Pancreas (tissue), 10 donors: ENCODE measurements around the gene PLIN3. TPM values are rescaled to one million over a fixed set of nuclear protein-coding genes. Genes with fewer than 3 reads are reported as not detected.

Source experiments
- ATAC-seq, 4 donors: fragments of 200-7000 bp; cut with Tn5 transposase; one replicate each; pipeline versions ENCODE4 v1.8.0 to v1.9.1; 2020; ENCODE audit warnings: mild to moderate bottlenecking in 4 of 4, moderate library complexity in 4 of 4
- DNase-seq, 6 donors: peaks; one replicate each; pipeline ENCODE4 v3.0.0-alpha.2; 2020
- FAIRE-seq: peaks from 2 replicates; lab custom pipeline; 2012; peaks lifted over from hg19 to GRCh38; lab: Jason Lieb, UNC
- H3K27ac ChIP-seq, 4 donors: fragments of 200-600 bp; sonication (generic); 1 replicate in 3 of 4; 2 replicates in 1 of 4; pipeline versions ENCODE4 v1.5.0 to v1.8.0; 2020
- H3K27me3 ChIP-seq, 4 donors: fragments of 200-600 bp; one replicate each; pipeline ENCODE4 v1.8.0; 2021
- H3K36me3 ChIP-seq, 3 donors: fragments of 200-600 bp; sonication (generic) in 1 of 3; one replicate each; pipeline versions ENCODE4 v1.5.0 to v1.8.0; 2020 to 2021
- H3K4me1 ChIP-seq, 3 donors: fragments of 200-600 bp; one replicate each; pipeline ENCODE4 v1.8.0; 2021
- H3K4me3 ChIP-seq, 4 donors: fragments of 200-600 bp; sonication (generic) in 2 of 4; one replicate each; pipeline versions ENCODE4 v1.5.0 to v1.8.0; 2020 to 2021
- H3K9me3 ChIP-seq, 4 donors: fragments of 200-600 bp; one replicate each; pipeline ENCODE4 v1.8.0; 2021
- CTCF ChIP-seq, 4 donors: fragments of 200-600 bp; sonication (generic) in 3 of 4; IDR thresholded peaks; one replicate each; pipeline versions ENCODE4 v1.5.0 to v1.8.0; 2021; ENCODE audit warnings: antibody characterized with exemption in 4 of 4
- WGBS, 2 donors: extraction: QIAGEN DNeasy Blood & Tissue Kit; methylation state at CpG; one replicate each; pipeline ENCODE4 v1.1.7; 2013; 5-methylcytosine and 5-hydroxymethylcytosine counted together
- intact Hi-C, 3 donors: fragments of 100-400 bp; cut with DNase I; formaldehyde crosslinking; loops; one replicate each; pipeline versions ENCODE4 v1.11.1 to v1.14.2; 2022
- polyA plus RNA-seq, 2 donors: library from polyadenylated mRNA; stranded (reverse); fragments of 200-250 nt; gene quantifications; one replicate each; pipeline ENCODE4 v1.2.3, GENCODE V29; 2013
- total RNA-seq, 6 donors: library from RNA; stranded (reverse); fragmentation: NEBNext Ultra II Directional in 4 of 6; extraction: Animal tissue kit (Norgen Biotek cat#: 25700) in 4 of 6; gene quantifications; one replicate each; pipeline versions ENCODE4 v1.2.1 to v1.2.4, GENCODE V29; 2021 to 2023
- donor health status: healthy with polysubstance abuse.
- donor health status: DM: no; HTN: no; CAD: no; lungs with moderate emphysema.
- donor health status: DM: no; HTN: no; CAD: no.
- donor health status: control.
- donor health status: control.
- donor health status: Bipolar disorder and iron deficiency.
- donor health status: DM: yes; HTN: yes; CAD: no.
- donor health status: DM: no; HTN: no; CAD: no.
- donor health status: DM: no; HTN: no; CAD: no.
- donor health status: DM: yes; HTN: yes; CAD: no.

The PLIN3 gene
- total RNA-seq (10 to 100 TPM in 5 of 6 donors, 1 to 10 TPM in 1; 9.3 to 27.5 (median 13.0) TPM), polyA plus RNA-seq (10 to 100 TPM in 1 of 2 donors, 1 to 10 TPM in 1; 9.6 to 34.2 TPM)

- Histone ChIP-seq H3K36me3 (no peaks in the 10 kb centered on the region), H3K4me3 (peak within 1 kb of the TSS; percentile 44 to 87 (median 66)), H3K4me1 (peaks cover 0 to 4% (median 0%) of the 10 kb centered on the region in 3 donors), H3K27me3 (no peaks in the 10 kb centered on the region), H3K27ac (peak within 1 kb of the TSS; percentile 35 to 82 (median 60)), H3K9me3 (no peaks in the 10 kb centered on the region)
- DNase-seq, result peak; percentile 93 to 99 (median 98)
- whole genome bisulfite sequencing, 2 donors, result 4% methylated on average over 42 to 44 of the region's 46 CpGs
- intact Hi-C loops, result no loop called here
- FAIRE-seq, result no peak
- ATAC-seq, result peak; percentile 94 to 97 (median 97)
- TF ChIP-seq CTCF (IDR thresholded peaks at IDR 0.05), result no peak
Observed at GRCh38 chr19:4867534-4868285, at the start of gene PLIN3. Gene PLIN3 (minus strand): TSS chr19:4867667. CDS start chr19:4861394, 6,273 bp downstream.

GRCh38 chr19:4916292-4917082 is 49.0 kb upstream of the PLIN3 start:
- DNase-seq (peak in 1 of 6 donors; percentile 55), FAIRE-seq (no peak), ATAC-seq (peak in 1 of 4 donors; percentile 27)
- intact Hi-C loops, result no loop called here
- H3K9me3 ChIP-seq, result no peaks in the 10 kb centered on the region
- TF ChIP-seq CTCF (IDR thresholded peaks at IDR 0.05), result no peak
- WGBS, 2 donors, result 84 to 90% methylated on average over 41 of the region's 41 CpGs
- H3K36me3 ChIP-seq, result no peaks in the 10 kb centered on the region
- peak overlapping the region in 1 of 4 donors; percentile 23 for H3K4me3 ChIP-seq
- H3K27ac ChIP-seq, result peak overlapping the region in 2 of 4 donors; percentile 4 to 27
- H3K4me1 ChIP-seq, result peaks cover 0 to 6% (median 2%) of the 10 kb centered on the region in 3 donors
- H3K27me3 ChIP-seq, result no peaks in the 10 kb centered on the region

GRCh38 chr19:4914736-4915501 is 47.5 kb upstream of the PLIN3 start:
- Histone ChIP-seq H3K4me1 (peaks cover 0 to 11% (median 4%) of the 10 kb centered on the region in 3 donors), H3K27me3 (no peaks in the 10 kb centered on the region), H3K36me3 (no peaks in the 10 kb centered on the region), H3K27ac (no peak overlapping the region), H3K4me3 (peak overlapping the region in 1 of 4 donors; percentile 23), H3K9me3 (no peaks in the 10 kb centered on the region)
- no peak for FAIRE-seq
- DNase-seq, result peak in 1 of 6 donors; percentile 51
- intact Hi-C loops, result loop anchor here in 1 of 3 donors (5.0 kb wide), 2 partner anchors 43 to 103 kb away; no protein-coding TSS in a partner anchor
- ATAC-seq, result peak in 2 of 4 donors; percentile 15 to 21
- WGBS, 2 donors, result 82 to 89% methylated on average over 23 of the region's 23 CpGs
- TF ChIP-seq CTCF (IDR thresholded peaks at IDR 0.05), result no peak

- Histone ChIP-seq H3K4me1 (peaks cover 0 to 11% (median 7%) of the 10 kb centered on the region in 3 donors), H3K9me3 (no peaks in the 10 kb centered on the region), H3K4me3 (peak overlapping the region in 1 of 4 donors; percentile 23), H3K27ac (no peak overlapping the region), H3K36me3 (no peaks in the 10 kb centered on the region), H3K27me3 (no peaks in the 10 kb centered on the region)
- ATAC-seq, result no peak
- WGBS, 2 donors, result 87 to 88% methylated on average over 24 of the region's 24 CpGs
- intact Hi-C loops, result loop anchor here in 1 of 3 donors (5.0 kb wide), 2 partner anchors 42 to 102 kb away; no protein-coding TSS in a partner anchor
- TF ChIP-seq CTCF (IDR thresholded peaks at IDR 0.05), result no peak
- no peak for FAIRE-seq
- no peak for DNase-seq
Observed at GRCh38 chr19:4913996-4914735, 46.7 kb upstream of the PLIN3 start.
